ENCODE data around the gene MMP10. TPM values are rescaled to one million over a fixed set of nuclear protein-coding genes. Genes with fewer than 3 reads are reported as not detected.

Gene MMP10
- total RNA-seq, 1 donor from 2014 or later, result 0.23 TPM

DNA sequence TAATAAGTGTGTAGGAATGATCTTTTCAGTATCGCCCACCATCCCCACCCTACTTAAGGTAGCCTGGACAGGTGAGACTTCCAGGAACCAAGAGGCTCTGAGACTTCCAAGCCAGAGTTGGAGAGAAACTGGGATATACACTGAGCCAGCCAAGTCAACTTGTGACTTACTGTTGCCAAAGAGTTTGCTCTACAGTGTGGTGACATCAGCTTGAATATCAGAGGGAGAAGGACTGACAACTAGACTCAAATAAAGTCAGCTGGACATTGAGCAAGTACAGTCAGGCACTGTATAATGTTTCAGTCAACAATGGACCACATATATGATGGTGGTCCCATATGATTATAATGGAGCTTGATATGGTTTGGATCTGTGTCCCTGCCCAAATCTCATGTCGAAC is 1.2 kb upstream of the MMP10 start:
- Histone ChIP-seq H3K9me3 (no peaks in the 10 kb centered on the region), H3K27ac (no peak overlapping the region)
- ATAC-seq, result peak; percentile 36

DNA sequence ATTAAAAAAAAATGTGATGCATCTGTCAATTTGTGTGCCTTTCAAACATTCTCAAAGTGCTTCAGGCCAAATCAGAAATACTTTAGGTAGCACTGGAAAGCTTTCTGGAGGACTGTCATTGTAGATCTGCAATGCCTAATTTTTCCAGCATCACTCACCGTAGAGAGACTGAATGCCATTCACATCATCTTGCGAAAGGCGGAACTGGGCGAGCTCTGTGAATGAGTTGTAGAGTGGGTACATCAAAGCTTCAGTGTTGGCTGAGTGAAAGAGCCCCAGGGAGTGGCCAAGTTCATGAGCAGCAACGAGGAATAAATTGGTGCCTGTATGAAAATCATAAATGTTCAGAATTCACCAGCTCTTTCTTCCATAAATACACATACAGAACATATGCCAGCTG is 4.0 kb downstream of the MMP10 start:
- TF ChIP-seq CTCF (IDR thresholded peaks at IDR 0.05), result no peak
- no peaks in the 10 kb centered on the region for H3K4me1 ChIP-seq
- no peaks in the 10 kb centered on the region for H3K36me3 ChIP-seq
- DNase-seq, result no peak
- no peaks in the 10 kb centered on the region for H3K9me3 ChIP-seq
- H3K27me3 ChIP-seq, result no peaks in the 10 kb centered on the region
- H3K27ac ChIP-seq, result no peak overlapping the region
- ATAC-seq, result peak; percentile 58
- H3K4me3 ChIP-seq, result no peak overlapping the region
- intact Hi-C loops (cut with DNase I), result no loop called here

More for the DNA sequence above, 1.2 kb upstream of the MMP10 start:
- TF ChIP-seq CTCF (IDR thresholded peaks at IDR 0.05), result no peak
- Histone ChIP-seq H3K4me3 (no peak overlapping the region), H3K4me1 (no peaks in the 10 kb centered on the region), H3K27me3 (no peaks in the 10 kb centered on the region), H3K36me3 (no peaks in the 10 kb centered on the region)
- intact Hi-C loops (cut with DNase I), result no loop called here
- DNase-seq, result no peak

GRCh38 chr11:102773386-102773785 is 7.0 kb downstream of the MMP10 start:
- H3K9me3 ChIP-seq, result no peaks in the 10 kb centered on the region
- ATAC-seq (no peak), DNase-seq (no peak)
- intact Hi-C loops (cut with DNase I), result no loop called here
- no peaks in the 10 kb centered on the region for H3K4me1 ChIP-seq
- TF ChIP-seq CTCF (IDR thresholded peaks at IDR 0.05), result no peak
- no peak overlapping the region for H3K4me3 ChIP-seq
- no peaks in the 10 kb centered on the region for H3K36me3 ChIP-seq
- H3K27me3 ChIP-seq, result no peaks in the 10 kb centered on the region
- H3K27ac ChIP-seq, result no peak overlapping the region

DNA sequence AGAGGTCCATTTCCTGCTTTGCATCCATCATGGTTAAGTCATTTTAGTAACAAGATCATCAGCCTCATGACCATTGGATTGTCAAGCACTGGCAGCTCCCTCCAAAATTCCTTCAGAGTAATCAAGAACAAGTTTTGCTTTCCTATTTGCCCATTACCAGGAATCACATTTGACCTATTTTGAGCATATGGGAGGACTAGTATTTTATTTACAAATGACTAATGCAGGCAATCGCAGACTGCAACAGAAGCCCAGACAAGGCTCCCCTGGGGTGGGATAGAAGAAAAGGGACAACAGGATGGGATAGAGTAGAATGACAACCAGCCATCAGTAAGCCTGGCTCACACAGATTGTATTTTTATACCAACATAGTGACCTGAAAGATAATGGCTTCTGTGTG is 9.1 kb downstream of the MMP10 start:
- Histone ChIP-seq H3K9me3 (no peaks in the 10 kb centered on the region), H3K36me3 (no peaks in the 10 kb centered on the region), H3K4me3 (no peak overlapping the region), H3K4me1 (no peaks in the 10 kb centered on the region), H3K27me3 (no peaks in the 10 kb centered on the region), H3K27ac (no peak overlapping the region)
- TF ChIP-seq CTCF (IDR thresholded peaks at IDR 0.05), result no peak
- DNase-seq (no peak), ATAC-seq (no peak)
- intact Hi-C loops (cut with DNase I), result no loop called here

DNA sequence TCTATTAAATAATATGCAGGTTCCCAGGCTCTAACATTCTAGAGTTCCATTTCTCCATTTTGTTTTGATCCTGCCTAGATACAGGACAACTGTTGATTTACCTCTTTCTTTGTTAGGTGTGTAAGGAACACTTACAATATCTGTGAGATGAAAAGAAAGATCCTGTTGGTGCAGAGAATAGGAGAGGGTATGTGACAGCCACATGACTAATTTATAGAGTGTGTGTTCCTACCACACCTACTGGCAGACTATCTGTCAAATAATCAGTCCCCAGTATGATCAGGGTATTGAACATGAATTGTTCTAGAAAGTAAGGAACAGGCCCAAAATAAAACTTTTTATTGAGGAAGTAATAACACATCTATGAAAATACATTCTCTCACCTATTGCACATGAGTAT is 10.2 kb downstream of the MMP10 start:
- ATAC-seq (no peak), DNase-seq (no peak)
- Histone ChIP-seq H3K9me3 (no peaks in the 10 kb centered on the region), H3K27ac (no peak overlapping the region), H3K36me3 (no peaks in the 10 kb centered on the region), H3K27me3 (no peaks in the 10 kb centered on the region), H3K4me3 (no peak overlapping the region), H3K4me1 (no peaks in the 10 kb centered on the region)
- no peak for TF ChIP-seq CTCF (IDR thresholded peaks at IDR 0.05)
- intact Hi-C loops (cut with DNase I), result no loop called here

DNA sequence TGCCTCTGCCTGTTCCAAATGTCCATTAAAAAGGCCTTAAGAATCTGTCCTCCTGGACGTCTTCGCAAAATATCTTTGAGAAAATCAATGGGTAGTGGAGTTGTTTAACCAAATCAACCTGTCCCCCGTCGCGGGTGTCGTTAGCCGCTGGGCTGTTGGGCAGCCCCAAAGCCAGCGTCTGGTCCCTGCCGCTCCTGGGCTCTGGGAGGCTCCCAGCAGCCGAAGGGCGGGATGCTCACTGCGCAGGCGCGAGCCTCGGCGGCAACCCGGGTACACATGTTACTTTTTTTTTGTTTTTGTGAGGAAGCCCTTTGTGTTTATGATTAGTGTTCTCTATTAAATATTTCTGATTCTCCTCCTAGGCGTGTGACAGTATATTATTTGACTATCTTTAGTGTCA is 12.6 kb downstream of the MMP10 start:
- DNase-seq (no peak), ATAC-seq (no peak)
- Histone ChIP-seq H3K4me3 (no peak overlapping the region), H3K27me3 (no peaks in the 10 kb centered on the region), H3K9me3 (no peaks in the 10 kb centered on the region), H3K27ac (no peak overlapping the region), H3K36me3 (no peaks in the 10 kb centered on the region), H3K4me1 (no peaks in the 10 kb centered on the region)
- TF ChIP-seq CTCF (IDR thresholded peaks at IDR 0.05), result no peak
- intact Hi-C loops (cut with DNase I), result no loop called here
